ENCODE results near the gene LHFPL6. TPM values are rescaled to one million over a fixed set of nuclear protein-coding genes. Genes with fewer than 3 reads are reported as not detected.

The LHFPL6 gene
- polyA plus RNA-seq, 3 donors: 0.14 to 0.59 (median 0.46) TPM

DNA sequence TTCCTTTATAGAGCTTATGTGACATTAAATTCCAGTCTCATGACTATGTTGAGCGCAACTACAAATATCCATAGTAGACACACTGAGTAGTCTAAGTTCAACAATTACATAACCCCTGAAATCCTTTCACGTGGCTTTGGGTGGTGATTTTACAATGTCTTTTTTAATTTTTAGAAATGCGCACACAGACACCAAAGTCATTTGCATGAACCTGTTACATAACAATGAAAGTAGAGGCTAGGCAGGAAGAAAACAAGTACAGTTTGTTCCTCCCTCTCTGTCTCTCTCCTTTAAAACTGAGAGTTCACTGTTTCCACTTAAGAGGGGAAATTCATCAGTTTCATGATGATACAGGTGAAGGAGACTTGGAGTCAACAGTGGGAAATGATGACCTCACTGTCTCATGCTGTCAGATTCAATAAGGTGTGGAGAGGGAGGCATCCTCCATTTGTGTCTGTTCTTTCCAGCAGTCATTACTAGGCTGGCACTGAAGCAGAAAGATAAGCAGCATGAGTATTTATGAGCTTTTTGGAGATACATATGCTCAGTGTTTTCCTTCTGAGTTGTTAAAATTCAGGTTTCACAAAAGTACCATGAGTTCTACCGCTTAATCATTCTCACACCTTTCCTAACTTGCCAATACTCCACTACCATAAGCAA is 201.8 kb downstream of the LHFPL6 start:
- peak overlapping the region in 1 of 3 experiments; percentile 0 for H3K4me3 ChIP-seq (replicated peaks in 1 of 3; ENCODE audit: low read depth in 2 of 3, low read length in 3 of 3)
- H3K9me3 ChIP-seq (replicated peaks in 1 of 2; ENCODE audit: control insufficient read depth in 1 of 2, insufficient read depth in 1 of 2, low read length in 2 of 2): no peaks in the 10 kb centered on the region
- H3K79me2 ChIP-seq (ENCODE audit: insufficient read depth, low read length): no peaks in the 10 kb centered on the region
- Mint-ChIP-seq H3K27ac (peak overlapping the region in 6 of 7 donors; percentile 20 to 80 (median 59)), H3K4me1 (peaks cover 29% of the 10 kb centered on the region), H3K27me3 (ENCODE audit: low read depth in 3 of 3) (peaks cover 0 to 2% (median 0%) of the 10 kb centered on the region in 3 donors), H3K9me3 (peaks cover 0 to 3% (median 0%) of the 10 kb centered on the region in 7 donors), H3K36me3 (no peaks in the 10 kb centered on the region), H3K4me3 (peak overlapping the region in 1 of 2 donors; percentile 11)
- no peaks in the 10 kb centered on the region for H3K27me3 ChIP-seq (ENCODE audit: control insufficient read depth in 2 of 2, insufficient read depth in 2 of 2, low read length in 2 of 2)
- peak overlapping the region in 1 of 2 donors; percentile 76 for H3K27ac ChIP-seq (ENCODE audit: low read depth in 1 of 2, low read length in 2 of 2)
- no peaks in the 10 kb centered on the region for H4K20me1 ChIP-seq (ENCODE audit: insufficient read depth, low read length)
- intact Hi-C loops (cut with micrococcal nuclease): no loop called here
- peak overlapping the region; percentile 69 for H2AFZ ChIP-seq (ENCODE audit: insufficient read depth, low read depth, low read length, poor library complexity, severe bottlenecking)
- peak; percentile 37 to 40 (median 38) for DNase-seq
- TF ChIP-seq, protein P1, sequence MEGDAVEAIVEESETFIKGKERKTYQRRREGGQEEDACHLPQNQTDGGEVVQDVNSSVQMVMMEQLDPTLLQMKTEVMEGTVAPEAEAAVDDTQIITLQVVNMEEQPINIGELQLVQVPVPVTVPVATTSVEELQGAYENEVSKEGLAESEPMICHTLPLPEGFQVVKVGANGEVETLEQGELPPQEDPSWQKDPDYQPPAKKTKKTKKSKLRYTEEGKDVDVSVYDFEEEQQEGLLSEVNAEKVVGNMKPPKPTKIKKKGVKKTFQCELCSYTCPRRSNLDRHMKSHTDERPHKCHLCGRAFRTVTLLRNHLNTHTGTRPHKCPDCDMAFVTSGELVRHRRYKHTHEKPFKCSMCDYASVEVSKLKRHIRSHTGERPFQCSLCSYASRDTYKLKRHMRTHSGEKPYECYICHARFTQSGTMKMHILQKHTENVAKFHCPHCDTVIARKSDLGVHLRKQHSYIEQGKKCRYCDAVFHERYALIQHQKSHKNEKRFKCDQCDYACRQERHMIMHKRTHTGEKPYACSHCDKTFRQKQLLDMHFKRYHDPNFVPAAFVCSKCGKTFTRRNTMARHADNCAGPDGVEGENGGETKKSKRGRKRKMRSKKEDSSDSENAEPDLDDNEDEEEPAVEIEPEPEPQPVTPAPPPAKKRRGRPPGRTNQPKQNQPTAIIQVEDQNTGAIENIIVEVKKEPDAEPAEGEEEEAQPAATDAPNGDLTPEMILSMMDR (IDR thresholded peaks at IDR 0.05): no peak
- WGBS (ENCODE audit: insufficient coverage): 100% methylated on average over 1 of the region's 4 CpGs
- no peak overlapping the region for H3K9ac ChIP-seq (ENCODE audit: insufficient read depth, low read length, poor library complexity, severe bottlenecking)
- H3K4me1 ChIP-seq (ENCODE audit: control insufficient read depth in 1 of 2, insufficient read depth in 2 of 2, low read length in 2 of 2): peaks cover 24 to 31% of the 10 kb centered on the region in 2 donors
- no peaks in the 10 kb centered on the region for H3K36me3 ChIP-seq (replicated peaks in 1 of 2; ENCODE audit: control insufficient read depth in 1 of 2, insufficient read depth in 2 of 2, low read length in 2 of 2)
- peak overlapping the region; percentile 30 for H3K4me2 ChIP-seq (replicated peaks; ENCODE audit: extremely low read depth, low read length, poor library complexity, severe bottlenecking)

DNA sequence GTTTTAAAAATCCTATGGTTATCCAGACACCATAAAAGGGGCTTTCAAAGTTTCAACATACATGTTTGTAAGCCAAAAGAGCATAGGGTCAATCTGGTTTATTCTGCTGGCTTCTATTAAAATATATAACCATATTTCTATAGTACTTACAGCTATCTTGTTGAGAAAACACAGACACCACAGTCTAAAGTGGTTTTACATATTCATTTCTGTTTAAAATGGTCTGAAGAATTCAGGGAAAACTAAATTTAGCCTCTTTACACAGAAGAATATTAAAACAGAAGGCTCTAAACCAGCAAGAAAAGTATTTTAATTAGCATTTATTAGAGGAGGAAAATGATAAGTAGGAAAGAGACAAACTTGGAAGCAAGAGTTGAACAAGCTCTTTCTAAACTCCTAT is 203.9 kb downstream of the LHFPL6 start:
- Histone ChIP-seq H3K4me1 (ENCODE audit: control insufficient read depth in 1 of 2, insufficient read depth in 2 of 2, low read length in 2 of 2) (peaks cover 24 to 31% of the 10 kb centered on the region in 2 donors), H3K27me3 (ENCODE audit: control insufficient read depth in 2 of 2, insufficient read depth in 2 of 2, low read length in 2 of 2) (no peaks in the 10 kb centered on the region), H2AFZ (ENCODE audit: insufficient read depth, low read depth, low read length, poor library complexity, severe bottlenecking) (no peak overlapping the region), H3K9me3 (replicated peaks in 1 of 2; ENCODE audit: control insufficient read depth in 1 of 2, insufficient read depth in 1 of 2, low read length in 2 of 2) (no peaks in the 10 kb centered on the region), H3K4me2 (replicated peaks; ENCODE audit: extremely low read depth, low read length, poor library complexity, severe bottlenecking) (no peak overlapping the region), H3K27ac (ENCODE audit: low read depth in 1 of 2, low read length in 2 of 2) (no peak overlapping the region), H3K79me2 (ENCODE audit: insufficient read depth, low read length) (no peaks in the 10 kb centered on the region), H3K36me3 (replicated peaks in 1 of 2; ENCODE audit: control insufficient read depth in 1 of 2, insufficient read depth in 2 of 2, low read length in 2 of 2) (no peaks in the 10 kb centered on the region), H3K4me3 (replicated peaks in 1 of 3; ENCODE audit: low read depth in 2 of 3, low read length in 3 of 3) (no peak overlapping the region), H4K20me1 (ENCODE audit: insufficient read depth, low read length) (no peaks in the 10 kb centered on the region), H3K9ac (ENCODE audit: insufficient read depth, low read length, poor library complexity, severe bottlenecking) (no peak overlapping the region)
- intact Hi-C loops (cut with micrococcal nuclease): no loop called here
- H3K36me3 Mint-ChIP-seq: no peaks in the 10 kb centered on the region
- DNase-seq: no peak
- TF ChIP-seq, protein P1 (IDR thresholded peaks at IDR 0.05): no peak
- peaks cover 0 to 3% (median 0%) of the 10 kb centered on the region in 7 donors for H3K9me3 Mint-ChIP-seq
- no peak overlapping the region for H3K27ac Mint-ChIP-seq
- no peak overlapping the region for H3K4me3 Mint-ChIP-seq
- peaks cover 29% of the 10 kb centered on the region for H3K4me1 Mint-ChIP-seq
- H3K27me3 Mint-ChIP-seq (ENCODE audit: low read depth in 3 of 3): peaks cover 0 to 2% (median 0%) of the 10 kb centered on the region in 3 donors

Measured in CD14-positive monocyte (primary cell).